Skeletal muscle satellite cell (primary cell): ENCODE results near the gene NUP93.

Experiments used
- H3K27me3 ChIP-seq: 2 replicates; pipeline ENCODE4 v1.7.0; 2013; ENCODE audit warnings: low read length; ENCODE audit not compliant: control insufficient read depth, insufficient read depth
- H3K36me3 ChIP-seq: 2 replicates; pipeline ENCODE4 v1.7.0; 2013; ENCODE audit warnings: mild to moderate bottlenecking, control low read depth, low read length; ENCODE audit not compliant: insufficient read depth
- H3K4me1 ChIP-seq: 2 replicates; pipeline ENCODE4 v1.7.0; 2013; ENCODE audit warnings: low read length; ENCODE audit not compliant: control insufficient read depth, insufficient read depth
- H3K4me2 ChIP-seq: 2 replicates; pipeline ENCODE4 v1.7.0; 2013; ENCODE audit warnings: mild to moderate bottlenecking, low read length
- H3K4me3 ChIP-seq: 2 replicates; pipeline ENCODE4 v1.7.0; 2013; ENCODE audit warnings: low read length
- H3K9ac ChIP-seq: 2 replicates; pipeline ENCODE4 v1.7.0; 2013; ENCODE audit warnings: mild to moderate bottlenecking, low read depth, low read length, moderate library complexity
- H3K9me3 ChIP-seq: replicated peaks from 2 replicates; pipeline ENCODE4 v1.7.0; 2013; ENCODE audit warnings: mild to moderate bottlenecking, control low read depth, low read length

The NUP93 gene

DNA sequence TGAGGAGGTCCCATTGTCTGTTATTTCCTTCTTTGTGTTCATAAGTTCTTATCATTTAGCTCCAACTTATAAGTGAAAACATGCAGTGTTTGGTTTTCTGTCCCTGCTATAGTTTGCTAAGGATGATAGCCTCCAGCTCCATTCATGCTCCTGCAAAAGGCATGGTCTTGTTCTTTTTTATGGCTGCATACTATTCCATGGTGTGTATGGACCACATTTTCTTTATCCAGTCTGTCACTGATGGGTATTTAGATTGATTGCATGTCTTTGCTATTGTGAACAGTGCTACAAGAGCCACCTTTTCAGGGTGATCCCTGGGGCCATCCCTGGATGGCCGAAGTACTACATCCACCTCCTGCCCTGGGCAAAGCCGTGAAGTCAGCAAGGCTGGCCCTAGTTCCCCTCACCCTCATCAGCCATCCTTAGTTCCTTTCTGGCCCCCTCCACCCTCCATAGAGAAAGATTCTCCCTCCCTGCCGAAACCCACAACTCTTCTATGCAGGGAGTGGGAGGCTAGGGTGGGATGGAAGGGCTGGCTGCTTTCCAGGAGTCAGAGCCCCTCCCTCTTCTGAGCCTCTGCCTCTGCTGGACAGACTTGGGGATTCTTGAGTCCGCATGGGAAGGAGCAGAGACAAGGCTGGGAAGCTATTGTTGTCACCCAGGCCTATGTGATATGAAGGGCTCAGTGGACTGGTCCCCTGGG is 39.4 kb upstream of the NUP93 start:
- no peak overlapping the region for H3K9ac ChIP-seq

DNA sequence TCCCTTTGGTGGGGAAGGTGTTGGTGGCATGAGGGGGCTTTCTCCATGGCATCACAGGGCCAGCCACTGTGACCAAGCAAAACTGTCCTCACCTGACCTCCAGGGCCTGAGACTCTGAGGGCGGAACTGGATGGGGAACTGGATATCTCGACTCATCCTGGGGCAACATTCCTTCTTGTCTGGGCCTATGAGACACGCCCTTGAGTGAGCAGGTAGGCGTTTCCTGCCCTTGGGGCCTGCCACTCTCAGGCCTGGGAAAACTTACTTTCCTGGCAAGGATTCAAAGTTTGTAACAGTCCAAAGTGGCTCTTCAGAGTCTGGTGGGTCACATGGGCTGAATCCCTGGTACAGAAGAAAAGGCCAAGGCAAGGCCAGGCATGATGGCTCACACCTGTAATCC is 38.0 kb upstream of the NUP93 start:
- no peak overlapping the region for H3K4me2 ChIP-seq
- no peak overlapping the region for H3K9ac ChIP-seq
- no peak overlapping the region for H3K4me3 ChIP-seq
- no peaks in the 10 kb centered on the region for H3K27me3 ChIP-seq
- H3K9me3 ChIP-seq = no peaks in the 10 kb centered on the region
- no peaks in the 10 kb centered on the region for H3K36me3 ChIP-seq
- H3K4me1 ChIP-seq = peaks cover 16% of the 10 kb centered on the region

More for the DNA sequence above, 39.4 kb upstream of the NUP93 start:
- H3K4me3 ChIP-seq = no peak overlapping the region
- no peaks in the 10 kb centered on the region for H3K27me3 ChIP-seq
- H3K4me1 ChIP-seq = peaks cover 16% of the 10 kb centered on the region
- H3K4me2 ChIP-seq = no peak overlapping the region
- H3K9me3 ChIP-seq = no peaks in the 10 kb centered on the region
- H3K36me3 ChIP-seq = no peaks in the 10 kb centered on the region

- Histone ChIP-seq H3K9me3 (no peaks in the 10 kb centered on the region), H3K4me2 (no peak overlapping the region), H3K4me1 (peaks cover 4% of the 10 kb centered on the region), H3K9ac (no peak overlapping the region), H3K27me3 (no peaks in the 10 kb centered on the region), H3K4me3 (no peak overlapping the region), H3K36me3 (no peaks in the 10 kb centered on the region)
These were observed 34.7 kb upstream of the NUP93 start for GRCh38 chr16:56695246-56695645.

DNA sequence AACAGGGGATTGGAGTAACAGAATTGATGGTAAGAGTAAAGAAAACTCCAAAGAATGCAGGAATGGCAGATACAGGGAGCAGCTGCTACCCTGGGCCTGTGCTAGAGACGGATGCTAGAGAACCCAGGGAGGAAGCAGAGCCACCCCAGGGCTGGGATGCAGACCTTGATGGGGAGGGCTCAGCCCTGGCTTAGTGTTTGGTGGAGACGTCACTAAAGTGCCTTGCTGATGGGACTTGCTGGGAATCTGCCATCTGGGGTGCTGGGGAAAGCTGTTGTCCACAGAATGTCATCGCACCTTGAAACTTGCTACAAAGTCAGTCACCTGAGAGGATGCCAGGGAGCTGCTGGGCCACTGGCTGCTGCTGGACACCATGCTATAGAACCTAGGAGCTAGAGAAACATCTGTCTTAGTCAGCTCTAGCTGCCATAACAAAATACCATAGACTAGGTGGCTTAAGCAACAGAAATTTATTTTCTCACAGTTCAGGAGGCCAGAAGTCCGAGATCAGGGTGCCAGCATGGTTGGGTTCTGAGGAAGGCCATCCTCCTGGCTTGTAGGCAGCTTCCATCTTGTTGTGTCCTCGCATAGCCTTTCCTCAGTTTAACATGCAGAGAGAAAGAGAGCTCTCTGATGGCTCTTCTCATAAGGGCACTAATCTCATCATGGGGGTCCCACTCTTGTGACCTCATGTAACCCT is 32.3 kb upstream of the NUP93 start:
- H3K4me3 ChIP-seq = no peak overlapping the region

DNA sequence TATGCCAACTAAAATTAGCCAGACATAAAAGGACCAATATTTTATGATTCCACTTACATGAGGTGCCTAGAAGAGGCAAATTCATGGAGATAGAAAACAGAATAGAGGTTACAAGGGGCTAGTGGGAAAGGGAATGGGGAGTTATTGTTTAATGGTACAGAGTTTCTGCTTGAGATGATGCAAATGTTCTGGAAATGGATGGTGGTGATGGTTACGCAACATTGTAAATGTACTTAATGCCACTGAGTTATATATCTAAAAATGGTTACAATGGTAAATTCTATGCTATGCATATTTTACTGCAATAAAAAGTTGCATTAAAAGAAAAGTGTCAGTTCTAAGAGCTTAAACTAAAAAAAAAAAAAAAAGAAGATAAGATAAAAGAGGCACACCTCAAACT is 29.7 kb upstream of the NUP93 start:
- H3K9ac ChIP-seq = no peak overlapping the region
- H3K36me3 ChIP-seq = no peaks in the 10 kb centered on the region
- peaks cover 4% of the 10 kb centered on the region for H3K4me1 ChIP-seq

More for the DNA sequence above, 32.3 kb upstream of the NUP93 start:
- Histone ChIP-seq H3K27me3 (no peaks in the 10 kb centered on the region), H3K4me1 (peaks cover 4% of the 10 kb centered on the region), H3K9ac (no peak overlapping the region), H3K36me3 (no peaks in the 10 kb centered on the region), H3K4me2 (no peak overlapping the region), H3K9me3 (no peaks in the 10 kb centered on the region)

DNA sequence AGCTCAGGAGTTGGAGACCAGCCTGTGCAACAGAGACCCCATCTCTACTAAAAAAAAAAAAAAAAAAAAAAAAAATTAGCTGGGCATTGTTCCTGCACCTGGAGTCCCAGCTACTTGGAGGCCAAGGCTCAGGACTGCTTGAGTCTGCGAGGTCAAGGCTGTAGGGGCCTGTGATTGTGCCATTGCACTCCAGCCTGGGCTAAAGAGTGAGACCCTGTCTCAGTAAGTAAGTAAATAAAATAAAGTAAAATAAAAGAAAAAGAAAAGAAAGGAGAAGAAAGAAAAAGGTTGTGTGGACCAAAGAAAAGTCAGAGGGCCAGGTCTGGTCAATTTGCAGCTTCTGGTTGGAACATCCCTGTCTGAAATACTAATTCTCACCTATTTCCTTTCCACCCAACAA is 29.3 kb upstream of the NUP93 start:
- Histone ChIP-seq H3K4me3 (no peak overlapping the region), H3K4me2 (no peak overlapping the region), H3K36me3 (no peaks in the 10 kb centered on the region), H3K27me3 (no peaks in the 10 kb centered on the region), H3K9ac (no peak overlapping the region), H3K4me1 (peaks cover 4% of the 10 kb centered on the region), H3K9me3 (no peaks in the 10 kb centered on the region)

More for the DNA sequence above, 29.7 kb upstream of the NUP93 start:
- H3K4me2 ChIP-seq = no peak overlapping the region
- H3K9me3 ChIP-seq = no peaks in the 10 kb centered on the region
- H3K27me3 ChIP-seq = no peaks in the 10 kb centered on the region
- H3K4me3 ChIP-seq = no peak overlapping the region

DNA sequence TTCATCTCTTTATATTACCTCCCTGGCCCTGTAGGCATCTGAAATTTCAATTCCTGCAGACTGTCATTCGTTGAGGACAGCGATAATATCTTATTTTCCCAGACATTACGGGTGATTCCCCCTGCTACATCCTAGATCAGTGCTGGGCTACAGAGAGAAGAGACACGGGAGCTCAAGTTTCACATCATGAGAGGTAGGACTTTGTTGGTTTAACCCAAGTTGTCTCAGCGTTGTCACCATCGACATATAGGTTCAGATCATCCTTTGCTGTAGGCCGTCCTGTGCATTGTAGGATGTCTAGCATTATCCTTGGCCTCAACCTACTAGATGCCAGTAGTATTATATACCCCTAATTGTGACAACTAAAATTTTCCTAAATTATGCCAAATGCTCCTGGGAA is 28.4 kb upstream of the NUP93 start:
- Histone ChIP-seq H3K36me3 (no peaks in the 10 kb centered on the region), H3K4me1 (peaks cover 4% of the 10 kb centered on the region), H3K27me3 (no peaks in the 10 kb centered on the region), H3K4me3 (no peak overlapping the region), H3K4me2 (no peak overlapping the region), H3K9ac (no peak overlapping the region), H3K9me3 (no peaks in the 10 kb centered on the region)

DNA sequence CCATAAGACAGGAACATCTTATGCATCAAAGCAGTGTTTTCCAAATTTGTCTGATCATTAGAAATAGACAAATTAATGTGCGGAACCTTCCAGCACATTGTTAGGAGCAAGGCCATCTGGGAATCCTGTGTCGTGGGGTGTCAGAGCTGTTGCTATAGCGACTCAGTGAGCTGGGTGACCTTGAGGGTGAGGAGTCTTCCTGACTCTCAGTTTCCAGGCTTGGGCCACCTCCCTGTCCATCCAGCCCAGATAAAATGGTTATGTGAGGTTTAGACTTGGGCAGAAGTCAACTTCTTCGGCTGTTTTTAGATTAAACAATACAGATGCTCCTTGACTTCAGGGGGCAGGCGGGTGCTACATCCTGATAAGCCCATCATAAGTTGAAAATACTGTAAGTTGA is 27.1 kb upstream of the NUP93 start:
- peaks cover 3% of the 10 kb centered on the region for H3K27me3 ChIP-seq
- no peak overlapping the region for H3K4me3 ChIP-seq
- H3K9ac ChIP-seq = no peak overlapping the region
- H3K4me1 ChIP-seq = peaks cover 4% of the 10 kb centered on the region
- H3K4me2 ChIP-seq = no peak overlapping the region
- H3K36me3 ChIP-seq = no peaks in the 10 kb centered on the region
- H3K9me3 ChIP-seq = no peaks in the 10 kb centered on the region

DNA sequence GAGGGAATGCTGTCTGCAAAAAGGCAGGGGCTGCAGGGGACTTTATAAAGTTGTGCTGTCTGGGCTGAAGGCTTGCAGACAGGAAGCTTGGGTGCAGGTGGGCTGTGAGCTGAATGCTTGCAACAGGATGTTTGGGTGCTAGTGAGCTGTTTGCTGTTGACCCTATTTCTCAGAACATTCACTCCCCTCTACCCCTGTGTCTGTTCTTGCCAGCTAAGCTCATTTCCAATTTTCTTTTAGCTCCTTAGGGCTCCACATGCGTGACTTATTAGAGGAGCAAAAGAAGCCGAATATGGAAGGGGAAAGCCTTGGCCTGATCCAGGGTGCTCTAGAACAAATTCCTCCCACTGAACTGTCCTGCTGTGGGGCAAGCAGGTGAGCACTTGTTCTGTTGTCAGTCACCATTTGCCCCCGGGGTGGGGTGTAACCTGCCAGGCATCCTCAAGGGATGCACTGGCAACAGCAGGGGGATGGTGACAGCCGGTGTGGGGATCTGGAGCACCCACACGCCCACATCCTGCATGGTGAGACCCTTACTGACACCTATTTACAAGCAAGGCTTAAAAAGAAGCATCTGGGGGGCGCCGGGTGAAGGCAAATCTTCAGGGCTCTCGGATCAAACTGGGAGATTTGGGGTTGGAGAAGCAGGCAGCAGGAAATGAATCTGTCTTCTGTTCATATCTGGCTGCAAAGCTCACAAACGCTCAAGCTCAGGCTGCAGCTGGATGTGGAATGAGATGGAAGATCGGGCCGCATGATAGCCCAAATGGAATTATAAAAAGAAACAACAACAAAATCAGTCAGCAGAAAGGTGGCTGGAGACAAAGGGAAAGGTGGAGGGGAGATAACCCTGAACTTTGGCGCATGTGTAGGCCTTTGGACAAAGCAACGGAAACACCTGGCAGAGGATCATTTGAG is 21.1 kb upstream of the NUP93 start:
- peaks cover 12% of the 10 kb centered on the region for H3K27me3 ChIP-seq
- H3K9me3 ChIP-seq = no peaks in the 10 kb centered on the region
- H3K4me2 ChIP-seq = no peak overlapping the region
- H3K4me3 ChIP-seq = no peak overlapping the region
- no peak overlapping the region for H3K9ac ChIP-seq
- H3K4me1 ChIP-seq = no peaks in the 10 kb centered on the region
- H3K36me3 ChIP-seq = no peaks in the 10 kb centered on the region

DNA sequence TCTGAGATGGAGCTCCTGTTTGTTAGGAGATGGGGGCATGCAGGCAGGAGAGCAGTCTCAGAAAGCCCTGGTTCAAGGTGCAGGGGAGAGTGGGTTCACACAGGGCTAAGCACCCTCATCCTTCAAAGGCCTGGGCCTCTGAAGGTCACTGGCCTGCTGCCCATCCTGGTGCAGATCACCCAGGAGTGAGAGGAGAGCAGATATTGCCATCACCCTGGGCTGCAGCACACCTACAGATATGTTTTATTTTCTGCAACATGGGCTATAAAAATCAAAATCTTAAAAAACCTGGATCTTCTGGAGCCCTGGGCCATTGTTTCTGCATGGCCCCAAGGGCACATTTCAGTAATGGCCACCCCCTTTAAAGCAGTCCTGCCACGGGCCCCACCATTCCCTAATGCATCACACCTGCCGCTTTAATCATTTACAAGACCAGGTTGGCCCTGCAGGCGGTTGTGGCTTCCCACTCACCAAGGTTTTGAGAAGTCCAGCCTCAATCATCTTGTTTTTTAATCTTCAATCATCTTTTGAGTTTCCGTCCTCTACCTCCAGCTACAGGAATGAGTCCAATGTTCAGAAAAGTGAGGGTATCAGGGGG is 20.4 kb upstream of the NUP93 start:
- peaks cover 12% of the 10 kb centered on the region for H3K27me3 ChIP-seq
- no peaks in the 10 kb centered on the region for H3K4me1 ChIP-seq
- no peaks in the 10 kb centered on the region for H3K36me3 ChIP-seq
- no peaks in the 10 kb centered on the region for H3K9me3 ChIP-seq
- no peak overlapping the region for H3K9ac ChIP-seq
- no peak overlapping the region for H3K4me3 ChIP-seq
- H3K4me2 ChIP-seq = no peak overlapping the region

DNA sequence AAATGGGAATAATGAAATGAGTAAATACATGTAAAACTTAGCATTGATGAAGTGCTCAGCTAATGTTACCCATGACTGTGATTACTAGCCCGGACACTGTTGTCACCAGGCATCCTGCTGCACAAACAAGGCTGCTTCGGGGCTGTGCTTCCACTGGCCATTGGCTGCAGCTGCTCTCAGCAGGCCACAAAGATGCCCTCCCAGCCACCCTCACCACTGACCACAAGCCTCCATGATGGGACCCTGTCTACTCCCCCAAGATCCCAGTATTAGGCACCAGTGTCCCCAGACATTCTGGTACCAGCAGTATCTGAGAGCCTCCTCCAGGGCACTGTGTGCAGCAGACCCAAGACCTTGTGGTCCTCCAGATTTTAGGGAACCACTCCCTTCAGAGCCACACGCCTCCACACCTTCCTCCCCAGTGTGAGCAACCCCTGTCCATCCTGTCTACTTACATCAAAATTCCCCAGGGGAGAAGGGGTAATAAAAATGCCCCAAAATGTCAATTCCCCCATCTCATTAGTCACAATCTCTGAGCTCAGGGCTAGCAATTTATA is 19.7 kb upstream of the NUP93 start:
- no peaks in the 10 kb centered on the region for H3K36me3 ChIP-seq
- no peak overlapping the region for H3K4me2 ChIP-seq
- H3K4me3 ChIP-seq = no peak overlapping the region
- H3K9me3 ChIP-seq = no peaks in the 10 kb centered on the region
- no peak overlapping the region for H3K9ac ChIP-seq
- H3K4me1 ChIP-seq = no peaks in the 10 kb centered on the region
- H3K27me3 ChIP-seq = peaks cover 12% of the 10 kb centered on the region
